IMR-90 (cell line): Measurements from ENCODE around the gene LTB4R2. TPM values are rescaled to one million over a fixed set of nuclear protein-coding genes. Genes with fewer than 3 reads are reported as not detected.

Source experiments
- ATAC-seq: fragments of 200-7000 bp; cut with Tn5 transposase; 2 replicates; pipeline ENCODE4 v1.9.1; 2020; ENCODE audit warnings: low read depth, mild to moderate bottlenecking, moderate library complexity
- BruUV-seq: library from RNA; stranded (reverse); fragments of 400-500 nt; replicated peaks from 2 replicates; lab custom pipeline; 2021; lab: Mats Ljungman, UMichigan
- CTCF ChIA-PET: fragments of 300-600 bp; formaldehyde crosslinking; extraction: SDS; loops from one replicate; lab custom pipeline; 2021; ENCODE audit warnings: antibody characterized with exemption; lab: Yijun Ruan, JAX
- POLR2A ChIA-PET: fragments of 300-600 bp; sonication (Branson Sonifier 250); formaldehyde crosslinking; loops from one replicate; lab custom pipeline; 2022; ENCODE audit warnings: antibody characterized with exemption; ENCODE audit not compliant: unreplicated experiment; lab: Charles Lee
- DNase-seq: peaks from one replicate; pipeline ENCODE4 v3.0.0; 2013
- H2AFZ ChIP-seq: replicated peaks from 2 replicates; pipeline ENCODE3; 2013; ENCODE audit warnings: low read length, mild to moderate bottlenecking; ENCODE audit not compliant: poor library complexity
- H2AK5ac ChIP-seq: 2 replicates; pipeline ENCODE4 v1.6.1; 2013; ENCODE audit warnings: low read depth, low read length, inconsistent platforms
- H2AK9ac ChIP-seq: replicated peaks from 2 replicates; pipeline ENCODE3; 2013; ENCODE audit warnings: mild to moderate bottlenecking, low read depth, low read length, moderate library complexity; ENCODE audit not compliant: poor library complexity
- H2BK120ac ChIP-seq: 2 replicates; pipeline ENCODE4 v1.6.1; 2013; ENCODE audit warnings: low read depth, low read length, inconsistent platforms
- H2BK15ac ChIP-seq: 3 replicates; pipeline ENCODE4 v1.6.1; 2013; ENCODE audit warnings: low read depth, low read length, inconsistent platforms
- H2BK20ac ChIP-seq: 2 replicates; pipeline ENCODE4 v1.6.1; 2013; ENCODE audit warnings: low read depth, mild to moderate bottlenecking, inconsistent platforms, low read length, moderate library complexity
- H2BK5ac ChIP-seq: 2 replicates; pipeline ENCODE4 v1.6.1; 2013; ENCODE audit warnings: mild to moderate bottlenecking, low read depth, low read length, inconsistent platforms; ENCODE audit not compliant: poor library complexity, severe bottlenecking
- H3K14ac ChIP-seq: replicated peaks from 2 replicates; pipeline ENCODE4 v1.6.1; 2013; ENCODE audit warnings: low read depth, low read length, inconsistent platforms
- H3K18ac ChIP-seq: 2 replicates; pipeline ENCODE4 v1.6.1; 2013; ENCODE audit warnings: low read depth, low read length, control low read depth
- H3K23ac ChIP-seq: 2 replicates; pipeline ENCODE4 v1.6.1; 2013; ENCODE audit warnings: low read depth, low read length, inconsistent platforms
- H3K27ac ChIP-seq: 2 replicates; pipeline ENCODE4 v1.5.1; 2013; ENCODE audit warnings: mild to moderate bottlenecking, control low read depth, low read length; ENCODE audit not compliant: insufficient read depth
- H3K27me3 ChIP-seq: 2 replicates; pipeline ENCODE4 v1.6.1; 2013; ENCODE audit warnings: low read length; ENCODE audit not compliant: control insufficient read depth, insufficient read depth
- H3K36me3 ChIP-seq: 2 replicates; pipeline ENCODE4 v1.6.1; 2013; ENCODE audit warnings: low read length, mixed read lengths; ENCODE audit not compliant: control insufficient read depth, insufficient read depth
- H3K4ac ChIP-seq: 2 replicates; pipeline ENCODE4 v1.6.1; 2013; ENCODE audit warnings: low read depth, low read length, inconsistent platforms
- H3K4me1 ChIP-seq: 2 replicates; pipeline ENCODE4 v1.6.1; 2013; ENCODE audit warnings: low read length, mixed read lengths; ENCODE audit not compliant: control insufficient read depth, insufficient read depth
- H3K4me2 ChIP-seq: 2 replicates; pipeline ENCODE4 v1.6.1; 2013; ENCODE audit warnings: low read depth, mild to moderate bottlenecking, control low read depth, low read length, moderate library complexity
- H3K4me3 ChIP-seq: 2 replicates; pipeline ENCODE4 v1.5.1; 2013; ENCODE audit warnings: low read depth, mild to moderate bottlenecking, control low read depth, low read length, moderate library complexity; ENCODE audit not compliant: insufficient read depth
- H3K56ac ChIP-seq: 2 replicates; pipeline ENCODE4 v1.6.1; 2013; ENCODE audit warnings: low read length, inconsistent platforms; ENCODE audit not compliant: insufficient read depth; ENCODE audit errors: extremely low read depth
- H3K79me1 ChIP-seq, 2 experiments: 2 replicates each; pipeline ENCODE4 v1.6.1; 2013; ENCODE audit warnings: low read length in 2 of 2, inconsistent platforms in 1 of 2, low read depth in 1 of 2
- H3K9ac ChIP-seq: 2 replicates; pipeline ENCODE4 v1.6.1; 2013; ENCODE audit warnings: low read depth, low read length, control low read depth
- H3K9me1 ChIP-seq: 2 replicates; pipeline ENCODE4 v1.6.1; 2013; ENCODE audit warnings: low read length, inconsistent platforms; ENCODE audit not compliant: insufficient read depth
- H3K9me3 ChIP-seq: 2 replicates; pipeline ENCODE4 v1.6.1; 2013; ENCODE audit warnings: low read length; ENCODE audit not compliant: control insufficient read depth, insufficient read depth
- H4K20me1 ChIP-seq: 2 replicates; pipeline ENCODE4 v1.6.1; 2013; ENCODE audit warnings: low read length, inconsistent platforms; ENCODE audit not compliant: insufficient read depth
- H4K5ac ChIP-seq: 2 replicates; pipeline ENCODE4 v1.6.1; 2013; ENCODE audit warnings: mild to moderate bottlenecking, low read depth, low read length, control low read depth
- H4K8ac ChIP-seq, 2 experiments: 2 replicates each; pipeline ENCODE4 v1.6.1; 2013; ENCODE audit warnings: low read depth in 2 of 2, low read length in 2 of 2, control low read depth in 1 of 2, inconsistent platforms in 1 of 2
- H4K91ac ChIP-seq: 2 replicates; pipeline ENCODE4 v1.6.1; 2013; ENCODE audit warnings: low read depth, low read length, inconsistent platforms; ENCODE audit not compliant: insufficient read depth
- CHD1 ChIP-seq: IDR thresholded peaks from 2 replicates; pipeline ENCODE4 v1.6.1; 2012; ENCODE audit warnings: low read depth, low read length, improper control_type of control experiment
- MAFK ChIP-seq: IDR thresholded peaks from 2 replicates; pipeline ENCODE4 v1.6.1; 2012; ENCODE audit warnings: low read depth, low read length, improper control_type of control experiment
- WGBS, 2 experiments: methylation state at CpG; one replicate each; pipeline versions ENCODE4 v1.1.5 to v1.1.7; 2013; ENCODE audit warnings: missing lambda C conversion rate in 2 of 2; ENCODE audit not compliant: insufficient read length in 1 of 2; ENCODE audit errors: extremely low coverage in 2 of 2; 5-methylcytosine and 5-hydroxymethylcytosine counted together
- dilution Hi-C: fragments of 300-500 bp; cut with HindIII; formaldehyde crosslinking; loops from one replicate; pipeline ENCODE4 v1.14.3; 2018; ENCODE audit warnings: low sequenced_read_pairs; ENCODE audit not compliant: unreplicated experiment
- in situ Hi-C: fragments of 300-500 bp; cut with MboI; formaldehyde crosslinking; loops from 3 replicates; pipeline ENCODE4 v1.14.3; 2019; ENCODE audit warnings: low sequenced_read_pairs, inconsistent platforms, mixed read lengths
- intact Hi-C: fragments of 100-400 bp; cut with micrococcal nuclease; formaldehyde crosslinking; loops from 2 replicates; pipeline ENCODE4 v1.10.0; 2022
- polyA plus RNA-seq, 3 experiments: library from polyadenylated mRNA; depleted of rRNA; stranded (reverse); fragments of >200 nt; gene quantifications; 2 replicates each; pipeline ENCODE4 v1.2.3, GENCODE V29; 2012; ENCODE audit warnings: low replicate concordance in 1 of 3
- total RNA-seq: library from RNA; depleted of rRNA; stranded (reverse); fragments of >200 nt; gene quantifications from 2 replicates; pipeline ENCODE4 v1.2.3, GENCODE V29; 2012

Gene LTB4R2
- total and polyA plus RNA-seq, 2 of the 4 experiments (the other 2 are of a cell fraction) = 0.72 to 1.7 TPM

- H3K18ac ChIP-seq = no peak overlapping the region
- H3K79me1 ChIP-seq = 0 out of 4 replicates have a peak, but pooled peaks cover 0 to 5% of the 10 kb centered on the region in 2 experiments
- TF ChIP-seq MAFK (no peak), CHD1 (no peak)
- POLR2A ChIA-PET = no interaction called here
- no peak overlapping the region for H2BK20ac ChIP-seq
- H2BK15ac ChIP-seq = no peak overlapping the region
- DNase-seq (no peak), ATAC-seq (no peak)
- no peak overlapping the region for H3K4me3 ChIP-seq
- H3K9me1 ChIP-seq = peaks cover 11% of the 10 kb centered on the region; the same call in 1 of the 2 replicates
- H3K4ac ChIP-seq = no peak overlapping the region
- no peak overlapping the region for H4K5ac ChIP-seq
- no peaks in the 10 kb centered on the region for H3K9me3 ChIP-seq
- H3K23ac ChIP-seq = no peak overlapping the region
- no peak overlapping the region for H3K56ac ChIP-seq
- CTCF ChIA-PET = no interaction called here
- H3K4me2 ChIP-seq = no peak overlapping the region
- BruUV-seq = no TSS peak
- H3K4me1 ChIP-seq = peaks cover 10% of the 10 kb centered on the region; the same call in 1 of the 2 replicates
- H3K27me3 ChIP-seq = peaks cover 21% of the 10 kb centered on the region; the same call in 1 of the 2 replicates
- peaks cover under 1% of the 10 kb centered on the region; the same call in 1 of the 2 replicates for H4K20me1 ChIP-seq
- in situ Hi-C loops (no loop called here), dilution Hi-C loops (no loop called here), intact Hi-C loops (no loop called here)
- H2AK5ac ChIP-seq = no peak overlapping the region
- no peak overlapping the region for H3K27ac ChIP-seq
- no peak overlapping the region for H2AFZ ChIP-seq
- no peak overlapping the region for H4K91ac ChIP-seq
- no peak overlapping the region for H3K14ac ChIP-seq
- no peak overlapping the region for H2BK120ac ChIP-seq
- H2BK5ac ChIP-seq = no peak overlapping the region
- no peaks in the 10 kb centered on the region for H3K36me3 ChIP-seq
- no peak overlapping the region for H4K8ac ChIP-seq
- no peak overlapping the region for H3K9ac ChIP-seq
- no CpG with 5 or more reads among the region's 2 CpGs for WGBS, 2 experiments
- H2AK9ac ChIP-seq = no peak overlapping the region
Observed at GRCh38 chr14:24313913-24314312, 4.0 kb downstream of the LTB4R2 start.
